GM12892 (cell line): ENCODE data around the gene GNAO1.

Source experiments
- DNase-seq: peaks from one replicate; pipeline ENCODE4 v3.0.0; 2011; ENCODE audit not compliant: insufficient read length
- FAIRE-seq: peaks from 2 replicates; lab custom pipeline; 2011; peaks lifted over from hg19 to GRCh38; lab: Jason Lieb, UNC
- POLR2A ChIP-seq: IDR thresholded peaks from 2 replicates; pipeline ENCODE4 v1.6.1; 2011; ENCODE audit warnings: low read depth, low read length, control low read depth
- POLR2AphosphoS5 ChIP-seq: IDR thresholded peaks from 2 replicates; pipeline ENCODE4 v1.6.1; 2011; ENCODE audit warnings: low read depth, low read length, control low read depth
- TAF1 ChIP-seq: IDR thresholded peaks from 2 replicates; pipeline ENCODE4 v1.6.1; 2011; ENCODE audit warnings: low read depth, mild to moderate bottlenecking, control low read depth, low read length, borderline replicate concordance

GNAO1 gene

DNA sequence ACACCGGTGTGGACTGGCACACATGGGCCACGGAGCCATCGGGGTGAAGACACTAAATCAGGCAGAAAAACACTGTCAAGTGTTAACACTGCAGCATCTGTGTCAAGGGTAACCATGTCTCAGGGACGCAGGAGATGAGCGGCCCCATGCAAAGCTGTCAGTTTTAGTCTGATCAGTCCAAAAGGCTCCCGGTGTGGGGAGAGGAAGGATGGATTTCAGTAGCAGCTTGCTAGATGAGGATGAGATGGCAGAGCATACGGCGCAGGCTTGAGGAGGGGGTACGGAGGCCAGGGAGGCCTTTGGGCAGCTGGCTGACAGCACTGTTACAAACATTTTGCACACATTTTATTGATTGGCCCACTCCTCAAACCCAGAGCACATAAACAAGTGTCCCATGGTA lies 98.1 kb downstream of the GNAO1 start:
- TF ChIP-seq TAF1: no peak
- TF ChIP-seq POLR2AphosphoS5: no peak
- no peak for TF ChIP-seq POLR2A
- DNase-seq: no peak
- no peak for FAIRE-seq

DNA sequence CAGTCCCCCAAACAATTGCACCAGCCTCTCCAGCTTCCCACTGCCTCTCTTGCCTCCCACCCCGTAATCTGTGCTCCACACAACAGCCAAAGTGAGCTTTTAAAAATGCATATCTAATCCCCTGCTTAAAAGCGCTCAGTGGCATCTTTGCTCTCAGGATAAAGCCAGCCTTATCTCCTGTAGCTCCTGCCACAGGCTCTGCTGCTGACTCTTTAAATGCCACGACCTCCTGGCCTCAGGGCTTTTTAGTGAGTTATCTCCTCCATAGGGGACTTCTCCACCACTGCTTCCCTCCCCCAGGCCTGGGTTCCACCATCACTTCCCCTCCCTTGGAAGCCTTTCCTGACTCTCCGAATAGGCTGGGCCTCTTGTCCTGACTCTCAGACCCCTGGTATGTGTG lies 98.6 kb downstream of the GNAO1 start:
- DNase-seq (no peak), FAIRE-seq (no peak)
- TF ChIP-seq TAF1 (no peak), POLR2AphosphoS5 (no peak), POLR2A (no peak)

- FAIRE-seq (no peak), DNase-seq (no peak)
- TF ChIP-seq POLR2AphosphoS5 (no peak), TAF1 (no peak), POLR2A (no peak)
Observed at GRCh38 chr16:56294014-56294413, 102.7 kb downstream of the GNAO1 start.

- FAIRE-seq (no peak), DNase-seq (no peak)
- TF ChIP-seq POLR2AphosphoS5 (no peak), TAF1 (no peak), POLR2A (no peak)
Observed at GRCh38 chr16:56294579-56294978, 103.3 kb downstream of the GNAO1 start.

- no peak for FAIRE-seq
- no peak for DNase-seq
- TF ChIP-seq POLR2AphosphoS5 (no peak), POLR2A (no peak), TAF1 (no peak)
Observed at GRCh38 chr16:56295059-56295665, 103.9 kb downstream of the GNAO1 start.

DNA sequence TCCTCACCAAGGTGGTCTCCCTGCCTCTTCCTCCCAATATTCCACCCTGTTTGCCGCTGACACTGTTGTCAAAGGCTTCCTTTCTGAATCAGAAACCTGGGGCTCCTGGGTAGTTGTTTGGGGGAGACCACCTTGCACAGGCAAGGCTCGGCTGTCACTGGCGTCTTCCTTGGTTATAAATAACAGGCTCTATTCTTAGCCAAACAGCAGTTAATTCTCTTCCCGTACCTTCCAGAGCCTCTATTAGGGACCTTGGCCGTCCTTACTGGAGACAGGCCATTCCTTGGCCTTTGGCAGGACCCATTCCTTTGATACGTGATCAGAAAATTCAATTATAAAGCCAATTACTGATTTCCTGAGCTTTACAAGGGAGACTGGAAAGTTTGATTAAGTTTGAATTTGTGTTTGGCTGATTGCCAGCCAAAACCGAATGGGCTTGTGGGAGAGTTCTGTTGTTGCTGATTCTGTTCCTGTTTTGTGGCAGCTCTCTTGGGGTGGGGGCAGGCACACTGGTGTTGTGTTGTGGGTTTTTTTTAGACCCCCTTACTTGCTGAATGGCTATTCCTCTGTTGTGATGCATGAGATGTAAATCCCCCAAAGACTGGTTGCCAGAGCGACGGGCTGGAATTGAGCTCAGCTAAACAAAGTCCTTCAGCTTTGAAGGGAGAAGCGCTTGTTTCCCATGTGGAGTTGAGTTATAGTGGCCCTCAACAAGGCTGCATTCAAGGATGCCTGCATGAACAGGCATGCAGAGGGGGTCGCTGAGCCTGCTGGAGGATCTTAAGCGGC lies 104.6 kb downstream of the GNAO1 start:
- TF ChIP-seq POLR2A: no peak
- no peak for TF ChIP-seq POLR2AphosphoS5
- TF ChIP-seq TAF1: no peak
- FAIRE-seq: no peak
- DNase-seq: no peak

DNA sequence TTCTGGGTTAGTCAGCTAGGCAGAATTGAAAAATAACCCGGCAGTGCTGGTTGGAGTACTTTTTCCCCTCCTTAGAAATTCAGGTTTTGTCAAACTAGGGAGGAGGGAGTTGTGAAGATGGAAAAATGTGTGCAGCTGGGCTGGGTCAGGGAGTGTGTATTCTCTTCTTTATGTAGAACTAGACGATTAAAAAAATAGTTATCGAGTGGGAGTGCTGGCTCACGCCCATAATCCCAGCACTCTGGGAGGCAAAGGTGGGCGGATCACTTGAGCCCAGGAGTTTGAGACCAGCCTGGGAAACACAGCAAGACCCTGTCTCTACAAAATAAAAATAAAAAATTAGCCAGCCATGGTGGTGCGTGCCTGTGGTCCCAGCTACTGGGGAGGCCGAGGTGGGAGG lies 106.4 kb downstream of the GNAO1 start:
- TF ChIP-seq POLR2A (no peak), POLR2AphosphoS5 (no peak), TAF1 (no peak)
- DNase-seq: no peak
- no peak for FAIRE-seq

DNA sequence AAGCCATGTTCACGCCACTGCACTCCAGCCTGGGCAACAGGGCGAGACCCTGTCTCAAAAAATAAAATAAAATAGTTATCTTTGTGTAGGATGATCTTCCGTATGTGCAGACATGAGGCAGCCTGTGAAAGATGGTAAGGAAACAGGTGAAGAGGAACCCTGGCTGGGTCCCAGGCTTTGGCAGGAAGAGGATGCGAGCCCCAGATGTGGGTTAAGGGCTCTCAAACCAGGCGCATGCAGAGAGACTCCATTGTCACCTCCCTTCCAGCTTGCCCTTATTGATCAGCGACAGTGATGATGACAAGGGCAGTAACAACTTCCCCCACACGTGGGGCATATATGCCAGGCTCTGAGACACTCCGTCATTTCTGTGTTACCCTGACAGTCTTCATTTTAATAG lies 106.8 kb downstream of the GNAO1 start:
- FAIRE-seq (no peak), DNase-seq (no peak)
- TF ChIP-seq TAF1 (no peak), POLR2AphosphoS5 (no peak), POLR2A (no peak)

GRCh38 chr16:56298948-56299596 lies 107.8 kb downstream of the GNAO1 start:
- no peak for DNase-seq
- FAIRE-seq: no peak
- TF ChIP-seq POLR2A (no peak), POLR2AphosphoS5 (no peak), TAF1 (no peak)

DNA sequence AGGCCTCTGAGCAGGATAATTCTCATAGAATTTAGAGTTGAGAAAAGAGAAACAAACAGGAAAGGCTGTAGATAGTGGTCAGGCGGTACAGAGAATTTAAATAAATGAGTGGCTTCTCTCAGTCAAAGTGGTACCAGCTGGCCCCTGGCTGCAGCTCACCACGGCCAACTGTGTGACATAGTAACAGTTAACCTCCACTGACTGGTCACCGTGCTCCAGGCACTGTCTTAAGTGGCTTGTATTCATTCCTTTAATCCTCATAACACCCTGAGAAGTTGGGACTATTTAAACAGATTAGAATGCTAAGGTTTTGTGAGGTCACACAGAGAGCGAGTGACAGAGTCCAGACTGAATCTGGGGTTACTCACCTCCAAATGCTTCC lies 108.9 kb downstream of the GNAO1 start:
- TF ChIP-seq TAF1 (no peak), POLR2AphosphoS5 (no peak), POLR2A (no peak)
- no peak for FAIRE-seq
- no peak for DNase-seq

- DNase-seq: no peak
- FAIRE-seq: no peak
- TF ChIP-seq TAF1: no peak
- no peak for TF ChIP-seq POLR2A
- no peak for TF ChIP-seq POLR2AphosphoS5
Observed at GRCh38 chr16:56300891-56301850, 109.9 kb downstream of the GNAO1 start.
